IMR-90 (cell line): ENCODE data around the gene MCTP2. TPM values are rescaled to one million over a fixed set of nuclear protein-coding genes. Genes with fewer than 3 reads are reported as not detected.

Experiments used
- ATAC-seq: fragments of 200-7000 bp; cut with Tn5 transposase; 2 replicates; pipeline ENCODE4 v1.9.1; 2020; ENCODE audit warnings: low read depth, mild to moderate bottlenecking, moderate library complexity
- BruUV-seq: library from RNA; stranded (reverse); fragments of 400-500 nt; replicated peaks from 2 replicates; lab custom pipeline; 2021; lab: Mats Ljungman, UMichigan
- CTCF ChIA-PET: fragments of 300-600 bp; formaldehyde crosslinking; extraction: SDS; loops from one replicate; lab custom pipeline; 2021; ENCODE audit warnings: antibody characterized with exemption; lab: Yijun Ruan, JAX
- POLR2A ChIA-PET: fragments of 300-600 bp; sonication (Branson Sonifier 250); formaldehyde crosslinking; loops from one replicate; lab custom pipeline; 2022; ENCODE audit warnings: antibody characterized with exemption; ENCODE audit not compliant: unreplicated experiment; lab: Charles Lee
- DNase-seq: peaks from one replicate; pipeline ENCODE4 v3.0.0; 2013
- H2AFZ ChIP-seq: replicated peaks from 2 replicates; pipeline ENCODE3; 2013; ENCODE audit warnings: low read length, mild to moderate bottlenecking; ENCODE audit not compliant: poor library complexity
- H2AK5ac ChIP-seq: 2 replicates; pipeline ENCODE4 v1.6.1; 2013; ENCODE audit warnings: low read depth, low read length, inconsistent platforms
- H2AK9ac ChIP-seq: replicated peaks from 2 replicates; pipeline ENCODE3; 2013; ENCODE audit warnings: mild to moderate bottlenecking, low read depth, low read length, moderate library complexity; ENCODE audit not compliant: poor library complexity
- H2BK120ac ChIP-seq: 2 replicates; pipeline ENCODE4 v1.6.1; 2013; ENCODE audit warnings: low read depth, low read length, inconsistent platforms
- H2BK15ac ChIP-seq: 3 replicates; pipeline ENCODE4 v1.6.1; 2013; ENCODE audit warnings: low read depth, low read length, inconsistent platforms
- H2BK20ac ChIP-seq: 2 replicates; pipeline ENCODE4 v1.6.1; 2013; ENCODE audit warnings: low read depth, mild to moderate bottlenecking, inconsistent platforms, low read length, moderate library complexity
- H2BK5ac ChIP-seq: 2 replicates; pipeline ENCODE4 v1.6.1; 2013; ENCODE audit warnings: mild to moderate bottlenecking, low read depth, low read length, inconsistent platforms; ENCODE audit not compliant: poor library complexity, severe bottlenecking
- H3K14ac ChIP-seq: replicated peaks from 2 replicates; pipeline ENCODE4 v1.6.1; 2013; ENCODE audit warnings: low read depth, low read length, inconsistent platforms
- H3K18ac ChIP-seq: 2 replicates; pipeline ENCODE4 v1.6.1; 2013; ENCODE audit warnings: low read depth, low read length, control low read depth
- H3K23ac ChIP-seq: 2 replicates; pipeline ENCODE4 v1.6.1; 2013; ENCODE audit warnings: low read depth, low read length, inconsistent platforms
- H3K27ac ChIP-seq: 2 replicates; pipeline ENCODE4 v1.5.1; 2013; ENCODE audit warnings: mild to moderate bottlenecking, control low read depth, low read length; ENCODE audit not compliant: insufficient read depth
- H3K27me3 ChIP-seq: 2 replicates; pipeline ENCODE4 v1.6.1; 2013; ENCODE audit warnings: low read length; ENCODE audit not compliant: control insufficient read depth, insufficient read depth
- H3K36me3 ChIP-seq: 2 replicates; pipeline ENCODE4 v1.6.1; 2013; ENCODE audit warnings: low read length, mixed read lengths; ENCODE audit not compliant: control insufficient read depth, insufficient read depth
- H3K4ac ChIP-seq: 2 replicates; pipeline ENCODE4 v1.6.1; 2013; ENCODE audit warnings: low read depth, low read length, inconsistent platforms
- H3K4me1 ChIP-seq: 2 replicates; pipeline ENCODE4 v1.6.1; 2013; ENCODE audit warnings: low read length, mixed read lengths; ENCODE audit not compliant: control insufficient read depth, insufficient read depth
- H3K4me2 ChIP-seq: 2 replicates; pipeline ENCODE4 v1.6.1; 2013; ENCODE audit warnings: low read depth, mild to moderate bottlenecking, control low read depth, low read length, moderate library complexity
- H3K4me3 ChIP-seq: 2 replicates; pipeline ENCODE4 v1.5.1; 2013; ENCODE audit warnings: low read depth, mild to moderate bottlenecking, control low read depth, low read length, moderate library complexity; ENCODE audit not compliant: insufficient read depth
- H3K56ac ChIP-seq: 2 replicates; pipeline ENCODE4 v1.6.1; 2013; ENCODE audit warnings: low read length, inconsistent platforms; ENCODE audit not compliant: insufficient read depth; ENCODE audit errors: extremely low read depth
- H3K79me1 ChIP-seq, 2 experiments: 2 replicates each; pipeline ENCODE4 v1.6.1; 2013; ENCODE audit warnings: low read length in 2 of 2, inconsistent platforms in 1 of 2, low read depth in 1 of 2
- H3K9ac ChIP-seq: 2 replicates; pipeline ENCODE4 v1.6.1; 2013; ENCODE audit warnings: low read depth, low read length, control low read depth
- H3K9me1 ChIP-seq: 2 replicates; pipeline ENCODE4 v1.6.1; 2013; ENCODE audit warnings: low read length, inconsistent platforms; ENCODE audit not compliant: insufficient read depth
- H3K9me3 ChIP-seq: 2 replicates; pipeline ENCODE4 v1.6.1; 2013; ENCODE audit warnings: low read length; ENCODE audit not compliant: control insufficient read depth, insufficient read depth
- H4K20me1 ChIP-seq: 2 replicates; pipeline ENCODE4 v1.6.1; 2013; ENCODE audit warnings: low read length, inconsistent platforms; ENCODE audit not compliant: insufficient read depth
- H4K5ac ChIP-seq: 2 replicates; pipeline ENCODE4 v1.6.1; 2013; ENCODE audit warnings: mild to moderate bottlenecking, low read depth, low read length, control low read depth
- H4K8ac ChIP-seq, 2 experiments: 2 replicates each; pipeline ENCODE4 v1.6.1; 2013; ENCODE audit warnings: low read depth in 2 of 2, low read length in 2 of 2, control low read depth in 1 of 2, inconsistent platforms in 1 of 2
- H4K91ac ChIP-seq: 2 replicates; pipeline ENCODE4 v1.6.1; 2013; ENCODE audit warnings: low read depth, low read length, inconsistent platforms; ENCODE audit not compliant: insufficient read depth
- MXI1 ChIP-seq: IDR thresholded peaks from 2 replicates; pipeline ENCODE4 v1.6.1; 2012; ENCODE audit warnings: low read depth, mild to moderate bottlenecking, low read length, moderate library complexity, borderline replicate concordance
- SMC3 ChIP-seq: fragments of 150-350 bp; IDR thresholded peaks from 2 replicates; pipeline ENCODE4 v1.6.1; 2016; ENCODE audit warnings: low read depth, mild to moderate bottlenecking, antibody characterized with exemption, low read length, moderate library complexity
- WGBS, 2 experiments: methylation state at CpG; one replicate each; pipeline versions ENCODE4 v1.1.5 to v1.1.7; 2013; ENCODE audit warnings: missing lambda C conversion rate in 2 of 2; ENCODE audit not compliant: insufficient read length in 1 of 2; ENCODE audit errors: extremely low coverage in 2 of 2; 5-methylcytosine and 5-hydroxymethylcytosine counted together
- dilution Hi-C: fragments of 300-500 bp; cut with HindIII; formaldehyde crosslinking; loops from one replicate; pipeline ENCODE4 v1.14.3; 2018; ENCODE audit warnings: low sequenced_read_pairs; ENCODE audit not compliant: unreplicated experiment
- in situ Hi-C: fragments of 300-500 bp; cut with MboI; formaldehyde crosslinking; loops from 3 replicates; pipeline ENCODE4 v1.14.3; 2019; ENCODE audit warnings: low sequenced_read_pairs, inconsistent platforms, mixed read lengths
- intact Hi-C: fragments of 100-400 bp; cut with micrococcal nuclease; formaldehyde crosslinking; loops from 2 replicates; pipeline ENCODE4 v1.10.0; 2022
- polyA plus RNA-seq, 3 experiments: library from polyadenylated mRNA; depleted of rRNA; stranded (reverse); fragments of >200 nt; gene quantifications; 2 replicates each; pipeline ENCODE4 v1.2.3, GENCODE V29; 2012; ENCODE audit warnings: low replicate concordance in 1 of 3
- total RNA-seq: library from RNA; depleted of rRNA; stranded (reverse); fragments of >200 nt; gene quantifications from 2 replicates; pipeline ENCODE4 v1.2.3, GENCODE V29; 2012

The MCTP2 gene
- total and polyA plus RNA-seq, 2 of the 4 experiments (the other 2 are of a cell fraction), result 5.1 to 9.9 TPM

DNA sequence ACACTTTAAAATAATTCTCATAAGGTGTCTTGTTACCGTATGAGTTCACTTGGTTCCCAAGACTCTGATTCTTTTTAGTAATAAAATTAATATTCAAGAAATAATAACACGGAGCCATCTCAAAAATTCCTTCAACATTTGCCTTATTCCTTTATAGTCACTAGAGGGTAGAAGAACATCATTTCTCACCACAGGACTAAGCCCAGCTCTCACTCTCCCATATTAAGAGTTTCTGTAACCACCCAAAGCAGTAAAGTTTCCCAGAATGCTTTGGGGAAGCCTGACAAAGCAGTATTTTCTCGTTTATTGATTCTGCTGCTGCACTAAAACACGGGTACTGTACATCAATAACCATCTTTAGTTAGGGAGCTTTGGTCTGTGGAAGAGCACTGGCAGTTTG, 114.9 kb downstream of the MCTP2 start:
- Histone ChIP-seq H3K56ac (no peak overlapping the region), H4K91ac (no peak overlapping the region), H3K14ac (no peak overlapping the region), H3K4ac (no peak overlapping the region), H3K4me1 (no peaks in the 10 kb centered on the region), H3K27ac (no peak overlapping the region), H2BK15ac (no peak overlapping the region), H4K20me1 (no peaks in the 10 kb centered on the region), H2AK5ac (no peak overlapping the region), H2BK120ac (no peak overlapping the region), H3K27me3 (no peaks in the 10 kb centered on the region), H3K79me1 (no peaks in the 10 kb centered on the region), H2AFZ (no peak overlapping the region), H3K23ac (no peak overlapping the region), H2BK5ac (no peak overlapping the region), H4K5ac (no peak overlapping the region), H3K9ac (no peak overlapping the region), H2BK20ac (no peak overlapping the region), H3K36me3 (no peaks in the 10 kb centered on the region), H3K4me3 (no peak overlapping the region), H3K9me3 (0 out of 2 replicates have a peak, but pooled peaks cover 2% of the 10 kb centered on the region), H3K4me2 (no peak overlapping the region), H2AK9ac (no peak overlapping the region), H3K18ac (no peak overlapping the region), H3K9me1 (no peaks in the 10 kb centered on the region), H4K8ac (no peak overlapping the region)
- BruUV-seq, result no TSS peak
- POLR2A ChIA-PET, result no interaction called here
- DNase-seq (peak; percentile 1), ATAC-seq (no peak)
- intact Hi-C loops, result no loop called here
- WGBS, 2 experiments, result no CpG with 5 or more reads among the region's 4 CpGs
- no peak for TF ChIP-seq SMC3
- TF ChIP-seq MXI1, result no peak
- in situ Hi-C loops, result no loop called here
- dilution Hi-C loops, result no loop called here
- CTCF ChIA-PET, result interaction anchor here (1.4 kb wide), 1 partner anchor 11 kb away, joined by 3 read pairs; no protein-coding TSS in a partner anchor
